Right lobe of liver (tissue), 4 donors: ENCODE data around the gene CTSE.
"Not testable (repeated sequence)": the region's sequence is repeated elsewhere in the genome, so short reads cannot be mapped to it uniquely, and the experiment has no call there.

ENCODE experiments used
- CTCF ChIP-seq, 4 donors: fragments of 200-600 bp in 3 of 4; fragments of 450-650 bp in 1 of 4; IDR thresholded peaks; one replicate each; pipeline versions ENCODE4 v1.5.1 to v1.8.0; 2016 to 2022; ENCODE audit warnings: antibody characterized with exemption in 4 of 4, mild to moderate bottlenecking in 2 of 4
- POLR2A ChIP-seq: fragments of 450-650 bp; IDR thresholded peaks from one replicate; pipeline ENCODE4 v1.6.1; 2017; ENCODE audit warnings: antibody characterized with exemption, mild to moderate bottlenecking
- donor health status: DM: no; HTN: no; CAD: no.
- donor health status: DM: no; HTN: no; CAD: no.
- donor health status: DM: no; HTN: yes; CAD: no.

- not testable (repeated sequence) for TF ChIP-seq POLR2A; CTCF (IDR thresholded peaks at IDR 0.05)
These were observed 40.8 kb upstream of the CTSE start for GRCh38 chr1:206064501-206064900.
